Panc1 (cell line): ENCODE data around the gene ATP8B2. TPM values are rescaled to one million over a fixed set of nuclear protein-coding genes. Genes with fewer than 3 reads are reported as not detected.
A peak's percentile ranks its signal among the peaks of the same experiment; 100 is the strongest.

ENCODE experiments used
- ATAC-seq: fragments of 200-7000 bp; cut with Tn5 transposase; 2 replicates; pipeline ENCODE4 v1.9.1; 2020; ENCODE audit warnings: mild to moderate bottlenecking, moderate library complexity
- BruUV-seq: library from RNA; stranded (reverse); fragments of 400-500 nt; replicated peaks from 2 replicates; lab custom pipeline; 2021; lab: Mats Ljungman, UMichigan
- CTCF ChIA-PET: fragments of 300-600 bp; sonication (Branson Sonifier 250); formaldehyde crosslinking; loops from one replicate; lab custom pipeline; 2022; ENCODE audit warnings: antibody characterized with exemption; lab: Charles Lee
- POLR2A ChIA-PET: fragments of 300-600 bp; sonication (Branson Sonifier 250); formaldehyde crosslinking; loops from one replicate; lab custom pipeline; 2022; ENCODE audit warnings: antibody characterized with exemption; lab: Charles Lee
- DNase-seq: peaks from one replicate; pipeline ENCODE4 v3.0.0-alpha.2; 2010; ENCODE audit warnings: low read depth, low spot score
- H3K27ac ChIP-seq: 2 replicates; pipeline ENCODE4 v1.5.1; 2011; ENCODE audit warnings: mild to moderate bottlenecking, low read length, inconsistent platforms
- H3K27me3 ChIP-seq: fragments of 200-500 bp; sonication (Bioruptor generic); 2 replicates; pipeline ENCODE4 v1.6.0; 2014; ENCODE audit warnings: low read length, inconsistent platforms; ENCODE audit not compliant: control insufficient read depth, insufficient read depth
- H3K36me3 ChIP-seq: fragments of 200-500 bp; sonication (Bioruptor generic); 2 replicates; pipeline ENCODE4 v1.5.1; 2014; ENCODE audit warnings: inconsistent platforms, mild to moderate bottlenecking, low read length, moderate library complexity; ENCODE audit not compliant: control insufficient read depth, insufficient read depth
- H3K4me1 ChIP-seq: 2 replicates; pipeline ENCODE4 v1.5.1; 2011; ENCODE audit warnings: inconsistent platforms, mild to moderate bottlenecking, low read length, moderate library complexity; ENCODE audit not compliant: control insufficient read depth, insufficient read depth
- H3K4me3 ChIP-seq, 2 experiments: 2 replicates each; pipeline ENCODE4 v1.5.1; 2011 to 2012; ENCODE audit warnings: low read depth in 2 of 2, low read length in 2 of 2, mild to moderate bottlenecking in 2 of 2, inconsistent platforms in 1 of 2, moderate library complexity in 1 of 2
- H3K9me3 ChIP-seq: fragments of 200-500 bp; sonication (Bioruptor generic); 2 replicates; pipeline ENCODE4 v1.5.1; 2014; ENCODE audit warnings: low read depth, mild to moderate bottlenecking, inconsistent platforms, low read length, moderate library complexity; ENCODE audit not compliant: control insufficient read depth, insufficient read depth
- CTCF ChIP-seq: fragments of 450-650 bp; IDR thresholded peaks from 2 replicates; pipeline ENCODE4 v1.5.1; 2017; ENCODE audit warnings: mild to moderate bottlenecking
- POLR2AphosphoS5 ChIP-seq: IDR thresholded peaks from 2 replicates; pipeline ENCODE4 v1.6.1; 2012; ENCODE audit warnings: mild to moderate bottlenecking, low read depth, low read length, moderate library complexity
- REST ChIP-seq, 2 experiments: IDR thresholded peaks; 2 replicates each; pipeline ENCODE4 v1.6.1; 2011 to 2012; ENCODE audit warnings: low read depth in 2 of 2, control low read depth in 1 of 2, low read length in 1 of 2, mild to moderate bottlenecking in 1 of 2, moderate library complexity in 1 of 2; ENCODE audit not compliant: insufficient read depth in 1 of 2
- SIN3A ChIP-seq: IDR thresholded peaks from 2 replicates; pipeline ENCODE4 v1.6.1; 2012; ENCODE audit warnings: low read depth, mild to moderate bottlenecking, low read length, moderate library complexity, borderline replicate concordance; ENCODE audit not compliant: insufficient read depth
- TCF7L2 ChIP-seq: IDR thresholded peaks from 2 replicates; pipeline ENCODE4 v1.6.1; 2011; ENCODE audit warnings: mild to moderate bottlenecking, low read depth, low read length, inconsistent platforms
- in situ Hi-C: cut with HindIII; loops from 2 replicates; pipeline ENCODE4 v1.10.0; 2016; ENCODE audit warnings: low sequenced_read_pairs, low pct_unique_long_range_greater_than_20kb
- intact Hi-C: fragments of 100-400 bp; cut with micrococcal nuclease; formaldehyde crosslinking; loops from one replicate; pipeline ENCODE4 v1.10.0; 2022; ENCODE audit not compliant: unreplicated experiment
- total RNA-seq: library from RNA; stranded (reverse); gene quantifications from one replicate; pipeline ENCODE4 v1.2.1, GENCODE V29; 2021; ENCODE audit not compliant: unreplicated experiment

The ATP8B2 gene
- total RNA-seq, 1 experiment from 2014 or later = 14.7 TPM

DNA sequence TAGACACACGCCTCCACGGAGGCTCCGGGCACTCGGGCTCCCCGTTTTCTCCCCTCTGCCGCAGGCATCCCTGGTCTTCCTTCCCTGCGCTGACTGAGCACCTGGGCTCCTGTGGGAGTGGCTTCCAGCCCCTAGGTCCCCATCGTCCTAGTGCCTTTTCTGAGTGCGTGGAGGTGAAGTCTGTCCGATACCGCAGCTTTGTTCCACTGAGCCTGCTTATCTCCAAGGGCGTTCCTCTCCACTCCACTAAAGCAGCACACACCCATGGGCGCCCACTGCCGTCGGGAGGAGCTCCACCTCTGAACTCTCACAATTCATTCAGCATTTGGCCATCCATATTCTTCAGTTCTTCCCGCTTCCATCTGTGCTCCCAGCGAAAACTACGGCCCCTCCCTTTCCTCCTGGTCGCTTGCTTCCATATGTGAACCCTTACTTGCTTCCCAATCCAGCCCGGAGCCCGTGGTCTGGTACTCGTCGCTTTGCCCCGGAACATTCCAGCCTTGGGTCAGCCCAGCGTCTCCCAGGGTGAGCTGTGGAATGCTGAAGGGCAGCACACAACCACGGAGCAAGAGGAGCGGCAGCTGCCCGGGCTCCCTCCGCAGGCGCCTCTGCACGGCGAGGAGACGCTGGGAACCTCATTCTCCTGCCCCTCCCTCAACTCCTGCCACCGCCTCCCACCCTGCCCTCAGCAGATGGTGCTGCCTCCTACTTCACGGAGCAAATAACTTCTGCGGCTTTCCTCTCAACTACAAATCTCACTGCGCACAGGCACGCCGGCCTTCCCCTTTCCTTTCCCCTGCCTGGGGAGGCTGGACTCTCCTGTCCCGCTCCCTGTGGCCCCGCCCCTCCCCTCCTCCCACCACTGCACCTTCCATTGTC lies 27.5 kb downstream of the ATP8B2 start:
- in situ Hi-C loops = no loop called here
- ChIA-PET POLR2A (no interaction called here), CTCF (interaction anchor here (0.5 to 1.1 kb wide), 5 partner anchors 11 to 27 kb away, joined by 3 to 6 read pairs (median 3); partner anchors contain the start of gene ATP8B2)
- H3K36me3 ChIP-seq = no peaks in the 10 kb centered on the region
- peak; percentile 81 for ATAC-seq
- TF ChIP-seq REST (IDR thresholded peaks at IDR 0.05; ENCODE audit: insufficient read depth in 1 of 2, low read depth in 2 of 2, low read length in 1 of 2) (no peak), SIN3A (no peak), CTCF (no peak), POLR2AphosphoS5 (no peak), TCF7L2 (no peak)
- no peak for DNase-seq
- no peaks in the 10 kb centered on the region for H3K27me3 ChIP-seq
- H3K9me3 ChIP-seq = no peaks in the 10 kb centered on the region
- BruUV-seq = no TSS peak
- peak overlapping the region; percentile 52 to 83 for H3K4me3 ChIP-seq
- peaks cover 15% of the 10 kb centered on the region for H3K4me1 ChIP-seq
- H3K27ac ChIP-seq = peak overlapping the region; percentile 74
- intact Hi-C loops = no loop called here

GRCh38 chr1:154353460-154353904 lies 28.2 kb downstream of the ATP8B2 start:
- DNase-seq (no peak), ATAC-seq (peak; percentile 72)
- no peak for TF ChIP-seq SIN3A
- TF ChIP-seq CTCF = peak; percentile 73
- Histone ChIP-seq H3K36me3 (no peaks in the 10 kb centered on the region), H3K9me3 (no peaks in the 10 kb centered on the region), H3K27me3 (no peaks in the 10 kb centered on the region), H3K27ac (0 out of 2 replicates have a peak overlapping the region, but pooled peaks have one; percentile 74), H3K4me3 (peak overlapping the region; percentile 52 to 83), H3K4me1 (peaks cover 15% of the 10 kb centered on the region)
- ChIA-PET CTCF (interaction anchor here (0.9 to 1.1 kb wide), 2 partner anchors 19 to 27 kb away, joined by 3 read pairs; no protein-coding TSS in a partner anchor), POLR2A (no interaction called here)
- intact Hi-C loops (no loop called here), in situ Hi-C loops (no loop called here)
- no TSS peak for BruUV-seq
